LNCAP (cell line): ENCODE measurements around the gene CACNG1.

Experiments
- CTCF ChIP-seq: fragments of 450-650 bp; IDR thresholded peaks from 2 replicates; pipeline ENCODE4 v1.5.1; 2017; ENCODE audit warnings: mild to moderate bottlenecking

The CACNG1 gene

GRCh38 chr17:67063141-67063540 is 18.8 kb downstream of the CACNG1 start:
- TF ChIP-seq CTCF = no peak

GRCh38 chr17:67066717-67067116 is 22.4 kb downstream of the CACNG1 start:
- no peak for TF ChIP-seq CTCF

GRCh38 chr17:67067571-67068482 is 23.5 kb downstream of the CACNG1 start:
- TF ChIP-seq CTCF = no peak

GRCh38 chr17:67068999-67069398 is 24.6 kb downstream of the CACNG1 start:
- no peak for TF ChIP-seq CTCF

- TF ChIP-seq CTCF = no peak
Observed at GRCh38 chr17:67069603-67070136, 25.3 kb downstream of the CACNG1 start.

GRCh38 chr17:67071595-67071994 is 27.2 kb downstream of the CACNG1 start:
- TF ChIP-seq CTCF = no peak

- TF ChIP-seq CTCF = no peak
Observed at GRCh38 chr17:67072885-67073284, 28.5 kb downstream of the CACNG1 start.
